ENCODE data around the gene AQP2. TPM values are rescaled to one million over a fixed set of nuclear protein-coding genes. Genes with fewer than 3 reads are reported as not detected.

AQP2 gene
- total and polyA plus RNA-seq, 2 of the 13 experiments (the other 11 are each of a cell fraction or from before 2014, with no cell fraction given), result not detected

GRCh38 chr12:49980501-49981349, 30.2 kb downstream of the AQP2 start (continued):
- TF ChIP-seq GFI1 (CRISPR knock-in tag; IDR thresholded peaks at IDR 0.05; ENCODE audit: borderline replicate concordance) (peak; percentile 53; the same call in 1 of the 2 replicates), ZNF790 (CRISPR knock-in tag; IDR thresholded peaks at IDR 0.05; ENCODE audit: borderline replicate concordance) (no peak), SALL1 (CRISPR knock-in tag; IDR thresholded peaks at IDR 0.05) (peak; percentile 45; the same call in 1 of the 2 replicates), ZNF782 (CRISPR knock-in tag; IDR thresholded peaks at IDR 0.05; ENCODE audit: borderline replicate concordance) (peak; percentile 29; the same call in 1 of the 2 replicates), SNAPC5 (CRISPR knock-in tag; IDR thresholded peaks at IDR 0.05; ENCODE audit: borderline replicate concordance) (no peak), NR2F6 (IDR thresholded peaks at IDR 0.05) (peak; percentile 80), NR2F6 (CRISPR knock-in tag; IDR thresholded peaks at IDR 0.05) (peak; percentile 68)

GRCh38 chr12:49982246-49983087, 31.9 kb downstream of the AQP2 start:
- in situ Hi-C loops (cut with HindIII; ENCODE audit: extremely low pct_ligation_motif_present, low pct_unique_long_range_greater_than_20kb), result no loop called here
- no peak for ATAC-seq
- H3K36me3 ChIP-seq (replicated peaks in 1 of 2; ENCODE audit: control insufficient read depth in 1 of 2, insufficient read depth in 2 of 2, low read length in 2 of 2), result no peaks in the 10 kb centered on the region

More at GRCh38 chr12:49982246-49983087, 31.9 kb downstream of the AQP2 start:
- H3K9me3 ChIP-seq (ENCODE audit: low read length), result no peaks in the 10 kb centered on the region
- WGBS (ENCODE audit: low lambda C conversion rate), result 88% methylated on average over 6 of the region's 7 CpGs
- no peak overlapping the region for H3K4me3 ChIP-seq (replicated peaks in 1 of 3; ENCODE audit: insufficient read depth in 1 of 3, low read depth in 2 of 3, low read length in 3 of 3)
- no peaks in the 10 kb centered on the region for H4K20me1 ChIP-seq (ENCODE audit: insufficient read depth, low read length)
- DNase-seq (ENCODE audit: low spot score) (no peak), FAIRE-seq (no peak)
- no TSS peak for BruUV-seq (replicated peaks)
- intact Hi-C loops (cut with micrococcal nuclease; ENCODE audit: unreplicated experiment), result loop anchor here (5.0 kb wide), 1 partner anchor 40 kb away; no protein-coding TSS in a partner anchor
- no peak overlapping the region for H2AFZ ChIP-seq (ENCODE audit: low read length)
- no peak for TF ChIP-seq FOXP1 (IDR thresholded peaks at IDR 0.05)
- no peak for TF ChIP-seq FOXP1 (CRISPR knock-in tag; IDR thresholded peaks at IDR 0.05)
- TF ChIP-seq CEBPB (IDR thresholded peaks at IDR 0.05; ENCODE audit: borderline replicate concordance, low read depth, low read length), result peak; percentile 15; the same call in 1 of the 2 replicates
- ChIA-PET POLR2A (interaction anchor here (1.6 kb wide), 1 partner anchor 8 kb away, joined by 4 read pairs; no protein-coding TSS in a partner anchor), CTCF (ENCODE audit: low intra/inter-chr PET ratio, low total read pairs) (no interaction called here)
- H3K27me3 ChIP-seq (ENCODE audit: control insufficient read depth in 1 of 2, insufficient read depth in 2 of 2, low read length in 2 of 2), result no peaks in the 10 kb centered on the region
- H3K27ac ChIP-seq (ENCODE audit: extremely low read length, insufficient read depth, low read length), result no peak overlapping the region
- no peak overlapping the region for H3K9ac ChIP-seq (ENCODE audit: insufficient read depth, low read depth, low read length)
- H3K4me1 ChIP-seq (ENCODE audit: insufficient read depth, low read length), result peaks cover 66% of the 10 kb centered on the region
- H3K4me2 ChIP-seq (ENCODE audit: low read depth, low read length), result no peak overlapping the region
- no peaks in the 10 kb centered on the region for H3K79me2 ChIP-seq (ENCODE audit: insufficient read depth, low read length)

All from HepG2 (cell line).